Keratinocyte (primary cell): ENCODE results near the gene TMEM242. TPM values are rescaled to one million over a fixed set of nuclear protein-coding genes. Genes with fewer than 3 reads are reported as not detected.
"Not testable (repeated sequence)": the region's sequence is repeated elsewhere in the genome, so short reads cannot be mapped to it uniquely, and the experiment has no call there.

Experiments used
- DNase-seq: peaks from one replicate; pipeline ENCODE4 v3.0.0-alpha.2; 2011; ENCODE audit warnings: low read depth, missing footprints, low spot score
- FAIRE-seq: peaks from 2 replicates; lab custom pipeline; 2011; peaks lifted over from hg19 to GRCh38; lab: Jason Lieb, UNC
- H2AFZ ChIP-seq: 2 replicates; pipeline ENCODE4 v1.6.0; 2012; ENCODE audit warnings: low read length, control low read depth, inconsistent platforms; ENCODE audit not compliant: control insufficient read depth
- H3K27ac ChIP-seq: 2 replicates; pipeline ENCODE4 v1.5.1; 2011; ENCODE audit warnings: low read length; ENCODE audit not compliant: control insufficient read depth, insufficient read depth
- H3K27me3 ChIP-seq: 3 replicates; pipeline ENCODE4 v1.6.0; 2011; ENCODE audit warnings: low read length; ENCODE audit not compliant: control insufficient read depth, insufficient read depth; ENCODE audit errors: extremely low read depth
- H3K36me3 ChIP-seq, 2 experiments: 2 replicates in 1 of 2; 3 replicates in 1 of 2; pipeline ENCODE4 v1.5.1; 2011; ENCODE audit warnings: low read length in 2 of 2, mild to moderate bottlenecking in 1 of 2; ENCODE audit not compliant: control insufficient read depth in 2 of 2, insufficient read depth in 2 of 2; ENCODE audit errors: extremely low read depth in 1 of 2
- H3K4me1 ChIP-seq: 3 replicates; pipeline ENCODE4 v1.5.1; 2011; ENCODE audit warnings: low read length; ENCODE audit not compliant: control insufficient read depth, insufficient read depth; ENCODE audit errors: extremely low read depth
- H3K4me2 ChIP-seq: 3 replicates; pipeline ENCODE4 v1.6.0; 2011; ENCODE audit warnings: low read depth, low read length; ENCODE audit not compliant: control insufficient read depth, insufficient read depth; ENCODE audit errors: extremely low read depth
- H3K4me3 ChIP-seq, 3 experiments: fragments of 200-600 bp in 1 of 3; sonication (generic) in 1 of 3; 2 replicates in 2 of 3; 3 replicates in 1 of 3; pipeline ENCODE4 v1.5.1; 2011 to 2016; ENCODE audit warnings: low read length in 3 of 3, mild to moderate bottlenecking in 3 of 3, control low read depth in 2 of 3, inconsistent platforms in 1 of 3, low read depth in 1 of 3, mixed read lengths in 1 of 3, mixed run types in 1 of 3, moderate library complexity in 1 of 3; ENCODE audit not compliant: control insufficient read depth in 2 of 3, insufficient read depth in 2 of 3; ENCODE audit errors: extremely low read depth in 1 of 3
- H3K79me2 ChIP-seq: 2 replicates; pipeline ENCODE4 v1.6.0; 2012; ENCODE audit warnings: low read length; ENCODE audit not compliant: control insufficient read depth, insufficient read depth
- H3K9ac ChIP-seq: 3 replicates; pipeline ENCODE4 v1.6.0; 2011; ENCODE audit warnings: low read length; ENCODE audit not compliant: control insufficient read depth, insufficient read depth; ENCODE audit errors: extremely low read depth
- H3K9me1 ChIP-seq: 3 replicates; pipeline ENCODE4 v1.6.0; 2011; ENCODE audit warnings: low read length; ENCODE audit not compliant: control insufficient read depth, insufficient read depth; ENCODE audit errors: extremely low read depth
- H3K9me3 ChIP-seq: 2 replicates; pipeline ENCODE4 v1.5.1; 2012; ENCODE audit warnings: low read depth, low read length; ENCODE audit not compliant: control insufficient read depth
- H4K20me1 ChIP-seq: 3 replicates; pipeline ENCODE4 v1.6.0; 2011; ENCODE audit warnings: low read length; ENCODE audit not compliant: control insufficient read depth, insufficient read depth; ENCODE audit errors: extremely low read depth
- EZH2 ChIP-seq: IDR thresholded peaks from one replicate; pipeline ENCODE4 v1.6.1; 2012; ENCODE audit warnings: inconsistent platforms, mild to moderate bottlenecking, low read length, moderate library complexity
- dilution Hi-C: fragments of 300-500 bp; cut with MboI; formaldehyde crosslinking; loops from one replicate; pipeline ENCODE4 v1.7.0; 2020; ENCODE audit warnings: low sequenced_read_pairs; ENCODE audit not compliant: extremely low pct_ligation_motif_present
- polyA plus RNA-seq, 5 experiments: library from polyadenylated mRNA; depleted of rRNA in 3 of 5; stranded (reverse) in 3 of 5; stranded (forward) in 1 of 5; unstranded in 1 of 5; fragments of >200 nt; gene quantifications; 1 replicate in 1 of 5; 2 replicates in 3 of 5; 3 replicates in 1 of 5; pipeline versions ENCODE4 v1.2.1 to v1.2.3, GENCODE V29; 2011 to 2012; ENCODE audit warnings: missing spikeins in 2 of 5, low read depth in 1 of 5, low replicate concordance in 1 of 5
- TF ChIP-seq, protein P1 (sequence below), 3 experiments: IDR thresholded peaks in 1 of 3; conservative IDR thresholded peaks in 1 of 3; optimal IDR thresholded peaks in 1 of 3; 2 replicates in 2 of 3; 3 replicates in 1 of 3; pipeline versions ENCODE3 to v1.5.1; 2011; ENCODE audit warnings: low read length in 3 of 3, mild to moderate bottlenecking in 3 of 3, moderate library complexity in 2 of 3, control low read depth in 1 of 3, inconsistent platforms in 1 of 3; ENCODE audit not compliant: insufficient read depth in 2 of 3; ENCODE audit errors: extremely low read depth in 1 of 3

The TMEM242 gene
- polyA plus RNA-seq, 1 donor (not counting 4 experiments of a cell fraction or from before 2014, with no cell fraction given), result 11.0 TPM

DNA sequence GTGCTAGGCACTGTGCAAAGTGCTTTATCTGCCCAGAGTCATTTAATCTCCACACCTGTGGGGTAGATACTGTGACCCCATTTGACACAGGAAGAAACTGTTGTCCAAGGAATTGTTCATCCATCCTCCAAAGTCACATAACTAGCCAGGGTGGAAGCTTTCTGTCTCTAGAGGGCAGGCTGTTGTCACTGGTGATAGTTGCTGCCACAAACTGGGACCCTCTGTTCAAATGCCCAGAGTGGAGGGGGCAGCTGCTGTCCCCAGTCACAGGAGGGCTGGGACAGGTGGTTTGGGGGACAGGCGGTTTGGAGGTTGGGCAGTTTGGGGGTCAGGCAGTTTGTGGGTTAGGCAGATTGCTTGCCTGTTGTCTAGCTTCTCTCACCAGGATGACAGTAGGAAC lies 16.1 kb upstream of the TMEM242 start:
- no peak overlapping the region for H2AFZ ChIP-seq
- no peaks in the 10 kb centered on the region for H3K4me1 ChIP-seq
- no peaks in the 10 kb centered on the region for H3K27me3 ChIP-seq
- H3K79me2 ChIP-seq, result no peaks in the 10 kb centered on the region
- no peaks in the 10 kb centered on the region for H3K36me3 ChIP-seq
- DNase-seq (no peak), FAIRE-seq (no peak)
- dilution Hi-C loops, result no loop called here
- no peaks in the 10 kb centered on the region for H4K20me1 ChIP-seq
- no peak overlapping the region for H3K9ac ChIP-seq
- TF ChIP-seq, protein P1, sequence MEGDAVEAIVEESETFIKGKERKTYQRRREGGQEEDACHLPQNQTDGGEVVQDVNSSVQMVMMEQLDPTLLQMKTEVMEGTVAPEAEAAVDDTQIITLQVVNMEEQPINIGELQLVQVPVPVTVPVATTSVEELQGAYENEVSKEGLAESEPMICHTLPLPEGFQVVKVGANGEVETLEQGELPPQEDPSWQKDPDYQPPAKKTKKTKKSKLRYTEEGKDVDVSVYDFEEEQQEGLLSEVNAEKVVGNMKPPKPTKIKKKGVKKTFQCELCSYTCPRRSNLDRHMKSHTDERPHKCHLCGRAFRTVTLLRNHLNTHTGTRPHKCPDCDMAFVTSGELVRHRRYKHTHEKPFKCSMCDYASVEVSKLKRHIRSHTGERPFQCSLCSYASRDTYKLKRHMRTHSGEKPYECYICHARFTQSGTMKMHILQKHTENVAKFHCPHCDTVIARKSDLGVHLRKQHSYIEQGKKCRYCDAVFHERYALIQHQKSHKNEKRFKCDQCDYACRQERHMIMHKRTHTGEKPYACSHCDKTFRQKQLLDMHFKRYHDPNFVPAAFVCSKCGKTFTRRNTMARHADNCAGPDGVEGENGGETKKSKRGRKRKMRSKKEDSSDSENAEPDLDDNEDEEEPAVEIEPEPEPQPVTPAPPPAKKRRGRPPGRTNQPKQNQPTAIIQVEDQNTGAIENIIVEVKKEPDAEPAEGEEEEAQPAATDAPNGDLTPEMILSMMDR (optimal IDR thresholded peaks at IDR 0.05 in 1 of 3, IDR thresholded peaks at IDR 0.05 in 1 of 3, conservative IDR thresholded peaks at IDR 0.05 in 1 of 3; ENCODE audit: extremely low read depth in 1 of 3, insufficient read depth in 2 of 3, low read length in 3 of 3), result peak in 2 of 3 experiments; percentile 26 to 56
- no peak for TF ChIP-seq EZH2
- H3K4me3 ChIP-seq, result no peak overlapping the region
- H3K9me1 ChIP-seq, result no peaks in the 10 kb centered on the region
- H3K9me3 ChIP-seq, result no peaks in the 10 kb centered on the region
- H3K27ac ChIP-seq, result no peak overlapping the region
- H3K4me2 ChIP-seq, result no peak overlapping the region

DNA sequence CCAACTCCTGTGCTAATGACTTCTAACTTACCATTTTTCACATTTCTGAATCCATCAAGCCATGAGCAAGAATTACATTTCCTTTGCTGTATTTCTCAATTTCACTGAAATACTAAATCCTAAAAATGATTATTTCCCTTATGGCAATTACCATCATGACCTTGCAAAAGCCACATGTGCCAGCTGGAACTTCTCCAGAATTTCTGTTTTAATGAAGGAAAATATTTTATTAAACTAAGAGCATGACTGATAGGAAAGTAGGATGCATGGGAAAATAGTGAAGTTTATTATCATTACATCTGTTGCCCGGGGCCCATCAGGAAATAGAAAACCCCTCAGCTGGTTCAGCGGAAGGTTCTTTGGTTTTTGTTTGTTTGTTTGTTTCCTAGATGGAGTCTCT lies 14.4 kb upstream of the TMEM242 start:
- FAIRE-seq (no peak), DNase-seq (no peak)
- Histone ChIP-seq H3K9ac (no peak overlapping the region), H3K79me2 (no peaks in the 10 kb centered on the region), H3K4me2 (no peak overlapping the region), H3K4me1 (peaks cover 8% of the 10 kb centered on the region), H3K4me3 (no peak overlapping the region), H4K20me1 (no peaks in the 10 kb centered on the region), H2AFZ (no peak overlapping the region), H3K9me1 (no peaks in the 10 kb centered on the region), H3K27me3 (no peaks in the 10 kb centered on the region), H3K9me3 (no peaks in the 10 kb centered on the region), H3K36me3 (no peaks in the 10 kb centered on the region), H3K27ac (no peak overlapping the region)
- TF ChIP-seq, protein P1 (optimal IDR thresholded peaks at IDR 0.05 in 1 of 3, IDR thresholded peaks at IDR 0.05 in 1 of 3, conservative IDR thresholded peaks at IDR 0.05 in 1 of 3; ENCODE audit: extremely low read depth in 1 of 3, insufficient read depth in 2 of 3, low read length in 3 of 3), result no peak
- TF ChIP-seq EZH2, result no peak
- dilution Hi-C loops, result no loop called here

DNA sequence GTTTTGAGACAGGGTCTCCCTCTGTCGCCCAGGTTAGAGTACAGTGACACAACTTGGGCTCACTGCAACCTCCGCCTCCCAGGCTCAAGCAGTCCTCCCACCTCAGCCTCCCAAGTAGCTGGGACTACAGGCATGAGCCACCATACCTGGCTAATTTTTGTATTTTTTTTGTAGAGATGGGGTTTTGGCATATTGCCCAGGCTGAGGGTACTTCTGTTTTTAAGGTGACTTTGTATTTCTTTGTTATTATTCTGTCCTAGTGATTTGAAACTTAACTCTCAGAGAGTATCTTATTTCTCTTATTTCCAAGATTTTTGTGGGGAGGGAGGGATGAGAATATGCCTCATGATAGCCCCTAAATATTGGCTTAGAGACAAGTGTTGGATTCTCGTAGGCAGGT lies 14.0 kb upstream of the TMEM242 start:
- FAIRE-seq, H3K36me3 ChIP-seq, H4K20me1 ChIP-seq, H3K9me1 ChIP-seq, H3K9ac ChIP-seq, H3K4me3 ChIP-seq, H3K4me1 ChIP-seq, dilution Hi-C loops, H3K27ac ChIP-seq, H2AFZ ChIP-seq, H3K9me3 ChIP-seq, DNase-seq, H3K27me3 ChIP-seq, H3K79me2 ChIP-seq, H3K4me2 ChIP-seq: not testable (repeated sequence)
